HepG2 (cell line): ENCODE data around the gene NBEAL2. TPM values are rescaled to one million over a fixed set of nuclear protein-coding genes. Genes with fewer than 3 reads are reported as not detected.

Source experiments
- AGO2 ChIP-seq: fragments of 200-400 bp; formaldehyde crosslinking; optimal IDR thresholded peaks from 2 replicates; pipeline ENCODE3; 2017; ENCODE audit warnings: mild to moderate bottlenecking, low read depth, low read length, moderate library complexity
- ARID5B ChIP-seq: IDR thresholded peaks from 2 replicates; pipeline ENCODE4 v1.4.0; 2020; ENCODE audit warnings: mild to moderate bottlenecking, missing genetic modification reagents
- HNRNPL ChIP-seq: fragments of 200-400 bp; formaldehyde crosslinking; IDR thresholded peaks from 2 replicates; pipeline ENCODE4 v1.6.1; 2017; ENCODE audit warnings: mild to moderate bottlenecking, low read depth, low read length
- JUNB ChIP-seq: sonication (generic); formaldehyde crosslinking; IDR thresholded peaks from 2 replicates; pipeline ENCODE4 v1.8.0; 2022; ENCODE audit warnings: missing genetic modification reagents, mild to moderate bottlenecking, borderline replicate concordance
- JUND ChIP-seq: sonication (generic); formaldehyde crosslinking; IDR thresholded peaks from 2 replicates; pipeline ENCODE4 v1.8.0; 2022; ENCODE audit warnings: mild to moderate bottlenecking, missing genetic modification reagents
- KLF11 ChIP-seq: IDR thresholded peaks from 2 replicates; pipeline ENCODE4 v1.6.1; 2016; ENCODE audit warnings: missing compliant biosample characterization
- LCORL ChIP-seq, 2 experiments: fragments of 450-650 bp in 1 of 2; sonication (generic) in 1 of 2; formaldehyde crosslinking in 1 of 2; IDR thresholded peaks; 2 replicates each; pipeline versions ENCODE4 v1.5.0 to v1.6.1; 2017 to 2020; ENCODE audit warnings: antibody characterized with exemption in 1 of 2, missing genetic modification reagents in 1 of 2
- MXI1 ChIP-seq: IDR thresholded peaks from 3 replicates; pipeline ENCODE4 v1.6.1; 2012; ENCODE audit warnings: low read depth, low read length, inconsistent platforms, borderline replicate concordance
- RAD21 ChIP-seq: fragments of 450-650 bp; formaldehyde crosslinking; IDR thresholded peaks from 2 replicates; pipeline ENCODE4 v1.5.0; 2020; ENCODE audit warnings: mild to moderate bottlenecking
- RXRB ChIP-seq: IDR thresholded peaks from 2 replicates; pipeline ENCODE4 v1.6.1; 2016; ENCODE audit warnings: borderline replicate concordance, missing genetic modification reagents, missing compliant biosample characterization
- TEAD3 ChIP-seq: optimal IDR thresholded peaks from 2 replicates; pipeline ENCODE3; 2016; ENCODE audit warnings: borderline replicate concordance
- TFDP2 ChIP-seq: sonication (generic); formaldehyde crosslinking; IDR thresholded peaks from 2 replicates; pipeline ENCODE4 v1.4.0; 2020; ENCODE audit warnings: missing genetic modification reagents
- UBTF ChIP-seq: sonication (generic); formaldehyde crosslinking; IDR thresholded peaks from 2 replicates; pipeline ENCODE4 v1.4.0; 2020; ENCODE audit warnings: mild to moderate bottlenecking, missing genetic modification reagents
- ZNF512B ChIP-seq: sonication (generic); formaldehyde crosslinking; IDR thresholded peaks from 2 replicates; pipeline ENCODE4 v1.5.1; 2020; ENCODE audit warnings: missing genetic modification reagents, mild to moderate bottlenecking, borderline replicate concordance
- ZNF710 ChIP-seq: sonication (generic); formaldehyde crosslinking; IDR thresholded peaks from 2 replicates; pipeline ENCODE4 v1.5.0; 2020; ENCODE audit warnings: mild to moderate bottlenecking, missing genetic modification reagents, borderline replicate concordance
- polyA plus RNA-seq, 8 experiments: library from polyadenylated mRNA; depleted of rRNA in 3 of 8; stranded (reverse) in 7 of 8; unstranded in 1 of 8; fragments of >200 nt; fragmentation: Illumina TruSeq in 4 of 8; extraction: Trizol in 4 of 8; gene quantifications; 2 replicates each; pipeline versions ENCODE4 v1.2.1 to v1.2.3, GENCODE V29; 2011 to 2016; ENCODE audit warnings: low read depth in 4 of 8, missing spikeins in 1 of 8, mixed read lengths in 1 of 8; ENCODE audit not compliant: insufficient read depth in 1 of 8
- total RNA-seq, 5 experiments: library from RNA; depleted of rRNA; stranded (reverse); fragments of >200 nt; fragmentation: Illumina TruSeq; extraction: Trizol; gene quantifications; 2 replicates each; pipeline ENCODE4 v1.2.3, GENCODE V29; 2016; ENCODE audit warnings: low read depth in 1 of 5

NBEAL2 gene
- total and polyA plus RNA-seq, 2 of the 13 experiments (the other 11 are each of a cell fraction or from before 2014, with no cell fraction given) = 9.7 to 12.4 TPM

GRCh38 chr3:46935168-46935858 lies 44.2 kb upstream of the NBEAL2 start (continued):
- TF ChIP-seq ARID5B (CRISPR knock-in tag) = peak; percentile 50; the same call in 1 of the 2 replicates
- peak; percentile 100 for TF ChIP-seq TEAD3 (CRISPR knock-in tag)
- peak; percentile 97 for TF ChIP-seq JUND (CRISPR knock-in tag)
- TF ChIP-seq ZNF512B = no peak
- no peak for TF ChIP-seq TFDP2 (CRISPR knock-in tag)
- peak; percentile 16 for TF ChIP-seq AGO2
- TF ChIP-seq HNRNPL = peak; percentile 82
- TF ChIP-seq MXI1 = 0 out of 3 replicates have a peak, but pooled peaks have one; percentile 29
- TF ChIP-seq UBTF (CRISPR knock-in tag) = peak; percentile 49; the same call in 1 of the 2 replicates
- peak; percentile 93; the same call in 1 of the 2 replicates for TF ChIP-seq JUNB (CRISPR knock-in tag)
- TF ChIP-seq RAD21 (CRISPR knock-in tag) = peak; percentile 58
- peak; percentile 75 for TF ChIP-seq RXRB (CRISPR knock-in tag)
- no peak for TF ChIP-seq KLF11 (CRISPR knock-in tag)
- TF ChIP-seq LCORL (IDR thresholded peaks at IDR 0.05) = no peak
- 0 out of 2 replicates have a peak, but pooled peaks have one; percentile 40 for TF ChIP-seq LCORL (CRISPR knock-in tag; IDR thresholded peaks at IDR 0.05)
- TF ChIP-seq ZNF710 (CRISPR knock-in tag) = 0 out of 2 replicates have a peak, but pooled peaks have one; percentile 39
